ENCODE measurements around the gene PSAT1. TPM values are rescaled to one million over a fixed set of nuclear protein-coding genes. Genes with fewer than 3 reads are reported as not detected.

The PSAT1 gene
- total and polyA plus RNA-seq, 4 donors, result 0.56 to 4.1 (median 2.2) TPM

DNA sequence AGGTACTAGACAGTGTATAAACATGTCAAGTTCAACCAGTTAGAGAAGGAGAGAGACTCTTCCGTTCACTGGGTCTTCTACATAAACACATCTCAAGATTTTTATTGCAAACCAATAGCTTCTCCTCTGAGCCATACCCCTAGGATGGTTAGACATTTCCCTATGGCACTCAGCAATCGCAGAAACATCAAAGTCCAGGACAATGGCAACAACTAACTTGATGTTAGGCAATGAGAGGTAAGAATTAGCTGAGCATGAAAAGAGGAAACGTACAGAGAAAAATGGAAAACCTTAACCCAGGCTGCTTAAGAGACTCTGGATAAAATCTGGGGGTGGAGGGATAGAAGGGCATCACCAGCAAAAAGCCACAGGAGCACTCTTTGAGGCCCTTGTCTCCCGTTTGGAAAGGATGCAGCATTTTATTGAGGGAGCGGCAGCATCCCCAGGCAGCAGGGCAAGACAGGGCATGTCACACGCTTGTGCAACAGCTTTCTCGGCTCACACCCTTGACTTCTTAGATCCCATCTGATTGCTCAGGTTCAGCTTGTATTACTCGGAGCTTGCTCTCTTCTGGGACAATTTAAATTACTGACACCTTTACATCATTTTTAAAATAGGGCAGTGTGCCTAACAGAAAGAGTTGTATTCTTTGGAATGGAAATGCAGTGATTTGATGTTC, 8.6 kb upstream of the PSAT1 start:
- ATAC-seq (ENCODE audit: low FRiP score), result no peak

DNA sequence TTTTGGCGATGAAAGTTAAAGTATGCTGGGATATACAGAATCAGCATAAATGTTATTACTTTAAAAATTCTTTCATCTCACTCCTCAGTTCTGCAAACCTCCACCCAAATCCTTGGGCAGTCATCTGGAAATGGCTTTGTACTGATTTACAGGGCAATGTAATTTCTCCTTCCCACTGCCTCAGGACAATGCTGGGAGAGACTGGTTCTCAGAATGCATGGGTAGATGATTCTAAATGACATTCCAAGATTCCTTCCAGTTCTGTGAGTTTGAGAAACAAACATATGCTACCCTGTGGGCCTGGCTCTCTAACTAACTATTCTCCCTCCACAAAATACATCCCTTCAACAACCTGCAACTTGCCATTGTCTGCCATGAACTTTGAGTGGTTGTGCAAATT, 7.5 kb upstream of the PSAT1 start:
- no peaks in the 10 kb centered on the region for H3K4me1 ChIP-seq (ENCODE audit: control insufficient read depth in 1 of 2, insufficient read depth in 2 of 2, low read length in 2 of 2)
- DNase-seq, result no peak
- no peak overlapping the region for H3K4me3 ChIP-seq (ENCODE audit: low read length in 2 of 2)
- no peaks in the 10 kb centered on the region for H3K27me3 ChIP-seq (ENCODE audit: control insufficient read depth in 1 of 2, insufficient read depth in 2 of 2, low read length in 1 of 2)
- ATAC-seq (ENCODE audit: low FRiP score), result no peak
- 97 to 100% methylated on average over 1 of the region's 1 CpG for WGBS, 2 donors
- H3K9me3 ChIP-seq (ENCODE audit: control insufficient read depth, low read length), result no peaks in the 10 kb centered on the region
- H3K36me3 ChIP-seq (ENCODE audit: control insufficient read depth in 1 of 2, insufficient read depth in 2 of 2, low read length in 1 of 2), result no peaks in the 10 kb centered on the region
- intact Hi-C loops (cut with DNase I), result no loop called here
- H3K27ac ChIP-seq (ENCODE audit: low read depth in 1 of 2, low read length in 2 of 2), result no peak overlapping the region

More for the DNA sequence above, 8.6 kb upstream of the PSAT1 start:
- intact Hi-C loops (cut with DNase I), result no loop called here
- Histone ChIP-seq H3K27me3 (ENCODE audit: control insufficient read depth in 1 of 2, insufficient read depth in 2 of 2, low read length in 1 of 2) (no peaks in the 10 kb centered on the region), H3K4me3 (ENCODE audit: low read length in 2 of 2) (no peak overlapping the region), H3K27ac (ENCODE audit: low read depth in 1 of 2, low read length in 2 of 2) (no peak overlapping the region), H3K9me3 (ENCODE audit: control insufficient read depth, low read length) (no peaks in the 10 kb centered on the region), H3K4me1 (ENCODE audit: control insufficient read depth in 1 of 2, insufficient read depth in 2 of 2, low read length in 2 of 2) (no peaks in the 10 kb centered on the region), H3K36me3 (ENCODE audit: control insufficient read depth in 1 of 2, insufficient read depth in 2 of 2, low read length in 1 of 2) (no peaks in the 10 kb centered on the region)
- WGBS, 2 donors, result 88 to 90% methylated on average over 8 of the region's 8 CpGs
- no peak for DNase-seq

DNA sequence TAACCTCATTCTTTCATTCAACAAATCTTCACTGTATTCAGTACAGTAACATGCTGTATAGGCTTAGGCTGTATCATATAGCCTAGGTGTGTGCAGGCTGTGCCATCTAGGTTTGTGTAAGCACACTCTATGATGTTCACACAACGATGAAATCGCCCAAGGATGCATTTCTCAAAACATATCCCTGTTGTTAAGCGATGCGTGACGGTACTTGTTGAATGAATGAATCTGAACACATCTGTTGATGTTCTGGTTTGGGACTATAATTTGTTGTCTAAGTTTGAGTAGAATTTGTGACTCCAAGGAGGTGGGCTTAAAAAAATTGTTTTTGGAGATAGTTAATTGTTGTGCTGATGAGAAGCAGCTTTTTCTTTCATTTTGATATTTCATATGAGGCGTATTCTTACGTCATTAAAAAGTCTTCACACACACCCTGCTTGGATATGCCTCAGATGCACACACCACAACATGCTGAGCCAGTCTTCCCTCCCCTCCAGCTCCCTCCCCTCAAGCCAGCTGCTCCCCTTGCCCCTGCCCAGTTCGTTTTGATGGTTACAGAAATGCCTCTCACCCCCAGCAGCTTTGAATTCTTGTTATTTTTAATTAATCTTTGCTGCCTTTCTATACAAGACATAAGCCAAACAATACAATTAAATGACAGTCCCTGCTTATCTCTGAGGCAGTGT, 5.5 kb upstream of the PSAT1 start:
- DNase-seq (no peak), ATAC-seq (ENCODE audit: low FRiP score) (no peak)
- no peak overlapping the region for H3K4me3 ChIP-seq (ENCODE audit: low read length in 2 of 2)
- H3K36me3 ChIP-seq (ENCODE audit: control insufficient read depth in 1 of 2, insufficient read depth in 2 of 2, low read length in 1 of 2), result no peaks in the 10 kb centered on the region
- intact Hi-C loops (cut with DNase I), result no loop called here
- no peaks in the 10 kb centered on the region for H3K27me3 ChIP-seq (ENCODE audit: control insufficient read depth in 1 of 2, insufficient read depth in 2 of 2, low read length in 1 of 2)
- no peaks in the 10 kb centered on the region for H3K4me1 ChIP-seq (ENCODE audit: control insufficient read depth in 1 of 2, insufficient read depth in 2 of 2, low read length in 2 of 2)
- 84 to 86% methylated on average over 8 of the region's 8 CpGs for WGBS, 2 donors
- no peaks in the 10 kb centered on the region for H3K9me3 ChIP-seq (ENCODE audit: control insufficient read depth, low read length)
- H3K27ac ChIP-seq (ENCODE audit: low read depth in 1 of 2, low read length in 2 of 2), result no peak overlapping the region

DNA sequence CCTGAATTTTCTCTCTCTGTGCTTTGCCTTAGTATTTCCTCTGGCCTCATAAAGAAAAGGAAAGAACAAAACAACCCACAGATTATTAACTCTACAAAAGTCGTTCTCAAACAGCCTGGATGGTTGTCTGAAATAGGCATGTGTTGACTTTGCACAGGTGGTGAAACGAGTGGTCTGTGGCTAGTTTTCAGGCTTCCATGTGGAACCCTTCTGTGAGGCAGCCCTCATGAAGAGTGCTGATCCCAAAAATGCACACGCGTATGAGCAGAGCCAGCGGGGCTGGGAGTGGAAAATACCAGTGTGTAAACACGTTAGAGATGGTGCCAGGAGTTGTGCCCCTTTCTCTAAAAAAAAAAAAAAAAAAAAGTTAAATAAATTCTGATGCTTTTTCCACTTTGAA, 4.9 kb upstream of the PSAT1 start:
- Histone ChIP-seq H3K9me3 (ENCODE audit: control insufficient read depth, low read length) (no peaks in the 10 kb centered on the region), H3K36me3 (ENCODE audit: control insufficient read depth in 1 of 2, insufficient read depth in 2 of 2, low read length in 1 of 2) (no peaks in the 10 kb centered on the region), H3K27ac (ENCODE audit: low read depth in 1 of 2, low read length in 2 of 2) (no peak overlapping the region), H3K4me3 (ENCODE audit: low read length in 2 of 2) (no peak overlapping the region), H3K4me1 (ENCODE audit: control insufficient read depth in 1 of 2, insufficient read depth in 2 of 2, low read length in 2 of 2) (no peaks in the 10 kb centered on the region), H3K27me3 (ENCODE audit: control insufficient read depth in 1 of 2, insufficient read depth in 2 of 2, low read length in 1 of 2) (no peaks in the 10 kb centered on the region)
- intact Hi-C loops (cut with DNase I), result loop anchor here in 1 of 2 donors (1.0 kb wide), 1 partner anchor 49 kb away; no protein-coding TSS in a partner anchor
- no peak for ATAC-seq (ENCODE audit: low FRiP score)
- WGBS, 2 donors, result 14 to 31% methylated on average over 6 of the region's 6 CpGs
- DNase-seq, result no peak

DNA sequence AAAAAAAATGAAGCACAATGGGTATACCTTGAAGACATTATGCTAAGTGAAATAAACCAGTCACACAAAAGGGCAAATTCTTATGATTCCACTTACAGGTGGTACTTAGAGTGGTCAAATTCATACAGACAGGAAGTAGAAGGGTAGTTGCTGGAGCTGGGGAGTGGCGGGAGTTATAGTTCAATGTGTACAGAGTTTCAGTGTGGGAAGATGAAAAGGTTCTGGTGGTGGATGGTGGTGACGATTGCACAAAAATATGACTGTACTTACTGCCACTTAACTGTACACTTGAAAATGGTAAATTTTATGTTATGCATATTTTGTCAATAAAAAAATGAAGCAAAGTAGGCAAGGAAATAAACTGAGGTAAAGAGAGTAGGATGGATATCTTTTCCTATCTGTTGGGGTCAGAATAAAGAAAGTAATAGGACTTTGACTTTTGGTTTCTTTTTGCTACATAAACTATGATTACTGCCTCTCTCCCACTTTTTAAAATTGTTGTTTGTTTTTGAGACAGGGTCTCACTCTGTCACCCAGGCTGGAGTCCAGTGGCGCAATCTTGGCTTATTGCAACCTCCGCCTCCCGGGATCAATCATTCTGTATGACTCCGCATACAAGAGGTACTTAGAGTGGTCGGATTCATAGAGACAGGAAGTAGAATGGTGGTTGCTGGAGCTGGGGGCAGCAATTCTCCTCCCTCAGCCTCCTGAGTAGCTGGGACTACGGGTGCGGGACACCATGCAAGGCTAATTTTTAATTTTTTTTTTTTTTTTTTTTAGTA, 4.0 kb upstream of the PSAT1 start:
- no peak overlapping the region for H3K27ac ChIP-seq (ENCODE audit: low read depth in 1 of 2, low read length in 2 of 2)
- 95% methylated on average over 9 of the region's 9 CpGs for WGBS, 2 donors
- no peaks in the 10 kb centered on the region for H3K4me1 ChIP-seq (ENCODE audit: control insufficient read depth in 1 of 2, insufficient read depth in 2 of 2, low read length in 2 of 2)
- ATAC-seq (ENCODE audit: low FRiP score) (no peak), DNase-seq (no peak)
- H3K4me3 ChIP-seq (ENCODE audit: low read length in 2 of 2), result no peak overlapping the region
- H3K36me3 ChIP-seq (ENCODE audit: control insufficient read depth in 1 of 2, insufficient read depth in 2 of 2, low read length in 1 of 2), result no peaks in the 10 kb centered on the region
- H3K27me3 ChIP-seq (ENCODE audit: control insufficient read depth in 1 of 2, insufficient read depth in 2 of 2, low read length in 1 of 2), result no peaks in the 10 kb centered on the region
- no peaks in the 10 kb centered on the region for H3K9me3 ChIP-seq (ENCODE audit: control insufficient read depth, low read length)
- intact Hi-C loops (cut with DNase I), result loop anchor here in 1 of 2 donors (1.0 kb wide), 1 partner anchor 50 kb away; no protein-coding TSS in a partner anchor

DNA sequence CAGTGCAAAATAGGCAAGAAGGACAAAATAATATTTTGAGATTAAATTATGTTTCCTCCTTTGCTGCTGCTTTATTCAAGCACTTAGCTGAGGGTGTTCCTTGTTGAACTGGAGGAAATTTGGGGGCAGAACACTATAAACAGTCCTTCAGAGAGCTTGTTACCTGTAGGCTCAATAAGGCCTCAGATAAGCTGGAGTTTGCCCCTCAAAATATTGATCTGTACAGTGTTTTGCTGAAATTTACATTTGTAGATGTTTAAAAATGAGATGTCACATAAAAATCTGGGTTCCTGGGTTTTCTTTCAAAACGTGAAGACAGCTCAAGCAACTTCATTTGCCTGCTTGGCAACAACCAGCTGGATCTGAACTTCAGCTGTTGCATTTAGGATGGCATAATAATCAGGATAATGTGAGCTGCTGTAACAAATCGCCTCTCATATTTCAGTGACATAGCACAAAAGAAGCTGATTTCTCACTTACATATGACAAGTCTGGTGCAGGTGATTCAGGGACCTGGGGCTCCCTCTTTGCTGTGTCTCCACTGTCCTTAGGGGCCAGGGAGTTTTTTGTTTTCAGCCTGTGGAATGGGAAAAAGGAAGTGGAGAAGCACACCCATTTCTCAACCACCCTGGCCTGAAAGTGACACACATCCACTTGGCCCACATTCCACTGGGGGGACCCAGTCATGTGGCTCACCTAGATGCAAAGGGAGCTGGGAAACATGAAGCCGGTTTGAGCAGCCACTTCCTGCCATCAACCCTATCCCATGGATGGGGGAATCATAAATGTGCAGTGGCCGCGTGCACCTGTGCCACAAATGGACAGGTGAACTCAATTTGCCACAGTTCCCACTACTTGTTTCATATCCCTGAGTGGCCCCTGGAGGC, 2.4 kb upstream of the PSAT1 start:
- Histone ChIP-seq H3K27me3 (ENCODE audit: control insufficient read depth in 1 of 2, insufficient read depth in 2 of 2, low read length in 1 of 2) (no peaks in the 10 kb centered on the region), H3K36me3 (ENCODE audit: control insufficient read depth in 1 of 2, insufficient read depth in 2 of 2, low read length in 1 of 2) (no peaks in the 10 kb centered on the region), H3K4me1 (ENCODE audit: control insufficient read depth in 1 of 2, insufficient read depth in 2 of 2, low read length in 2 of 2) (no peaks in the 10 kb centered on the region), H3K9me3 (ENCODE audit: control insufficient read depth, low read length) (no peaks in the 10 kb centered on the region), H3K4me3 (ENCODE audit: low read length in 2 of 2) (no peak overlapping the region), H3K27ac (ENCODE audit: low read depth in 1 of 2, low read length in 2 of 2) (no peak overlapping the region)
- no peak for DNase-seq
- no peak for ATAC-seq (ENCODE audit: low FRiP score)
- intact Hi-C loops (cut with DNase I), result loop anchor here in 1 of 2 donors (5.0 kb wide), 1 partner anchor 57 kb away; the partner anchor contains the start of gene CEP78
- WGBS, 2 donors, result 91% methylated on average over 5 of the region's 5 CpGs

DNA sequence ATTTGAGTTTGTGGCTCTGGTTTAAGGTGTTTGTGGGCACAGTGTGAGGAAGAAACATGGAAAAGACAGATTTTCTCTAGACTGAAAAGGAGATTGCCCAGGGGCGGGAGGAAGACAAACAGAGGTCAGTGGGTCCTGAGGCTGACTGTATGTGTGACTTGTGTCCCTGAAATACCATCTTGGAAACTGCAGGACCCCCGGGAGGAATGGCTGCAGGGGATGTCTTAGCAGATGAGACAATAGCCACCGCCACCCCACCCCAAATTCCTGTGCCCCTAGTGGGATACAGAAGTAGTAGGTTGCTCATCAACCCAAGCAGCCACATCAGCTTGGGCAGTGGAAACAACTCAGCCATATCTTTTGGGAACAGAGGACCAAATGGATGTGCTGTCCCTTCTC, 1.7 kb upstream of the PSAT1 start:
- H3K36me3 ChIP-seq (ENCODE audit: control insufficient read depth in 1 of 2, insufficient read depth in 2 of 2, low read length in 1 of 2), result no peaks in the 10 kb centered on the region
- H3K4me1 ChIP-seq (ENCODE audit: control insufficient read depth in 1 of 2, insufficient read depth in 2 of 2, low read length in 2 of 2), result no peaks in the 10 kb centered on the region
- no peak for DNase-seq
- no peak overlapping the region for H3K27ac ChIP-seq (ENCODE audit: low read depth in 1 of 2, low read length in 2 of 2)
- 93 to 98% methylated on average over 3 of the region's 3 CpGs for WGBS, 2 donors
- no peak for ATAC-seq (ENCODE audit: low FRiP score)
- no peaks in the 10 kb centered on the region for H3K9me3 ChIP-seq (ENCODE audit: control insufficient read depth, low read length)
- intact Hi-C loops (cut with DNase I), result loop anchor here in 1 of 2 donors (5.0 kb wide), 1 partner anchor 58 kb away; the partner anchor contains the start of gene CEP78
- no peak overlapping the region for H3K4me3 ChIP-seq (ENCODE audit: low read length in 2 of 2)
- H3K27me3 ChIP-seq (ENCODE audit: control insufficient read depth in 1 of 2, insufficient read depth in 2 of 2, low read length in 1 of 2), result no peaks in the 10 kb centered on the region

DNA sequence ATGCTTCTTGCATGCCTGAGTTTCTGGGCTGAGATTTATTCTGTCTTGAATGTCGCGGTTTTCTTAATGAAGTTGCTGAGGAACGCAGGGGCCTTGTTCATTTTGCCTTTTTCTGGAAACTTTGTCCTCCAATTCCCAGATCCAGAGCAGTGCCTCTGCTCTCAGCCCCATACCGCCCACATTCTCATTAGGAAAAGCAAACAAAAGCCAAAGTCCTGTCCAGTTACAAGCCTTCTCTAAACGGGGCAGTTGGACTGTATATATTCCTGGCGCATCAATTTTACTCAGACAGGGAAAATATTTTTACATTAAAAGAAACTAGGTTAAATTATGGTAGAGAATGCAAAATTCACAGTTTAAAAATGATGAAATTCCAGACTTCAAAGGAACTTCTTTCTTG, 1.2 kb upstream of the PSAT1 start:
- Histone ChIP-seq H3K4me3 (ENCODE audit: low read length in 2 of 2) (no peak overlapping the region), H3K27me3 (ENCODE audit: control insufficient read depth in 1 of 2, insufficient read depth in 2 of 2, low read length in 1 of 2) (no peaks in the 10 kb centered on the region), H3K36me3 (ENCODE audit: control insufficient read depth in 1 of 2, insufficient read depth in 2 of 2, low read length in 1 of 2) (no peaks in the 10 kb centered on the region), H3K27ac (ENCODE audit: low read depth in 1 of 2, low read length in 2 of 2) (no peak overlapping the region), H3K9me3 (ENCODE audit: control insufficient read depth, low read length) (no peaks in the 10 kb centered on the region), H3K4me1 (ENCODE audit: control insufficient read depth in 1 of 2, insufficient read depth in 2 of 2, low read length in 2 of 2) (no peaks in the 10 kb centered on the region)
- intact Hi-C loops (cut with DNase I), result loop anchor here in 1 of 2 donors (5.0 kb wide), 1 partner anchor 58 kb away; the partner anchor contains the start of gene CEP78
- no peak for DNase-seq
- WGBS, 2 donors, result 12 to 17% methylated on average over 6 of the region's 6 CpGs
- ATAC-seq (ENCODE audit: low FRiP score), result no peak
